HG03558 (cell line): ENCODE results near the gene CHADL.

Experiments used
- ATAC-seq: cut with Tn5 transposase; IDR thresholded peaks from one replicate; pipeline ENCODE4 v1.9.1; 2021; ENCODE audit warnings: moderate number of reproducible peaks; ENCODE audit not compliant: unreplicated experiment; ENCODE audit errors: extremely low read depth

CHADL gene, protein sequence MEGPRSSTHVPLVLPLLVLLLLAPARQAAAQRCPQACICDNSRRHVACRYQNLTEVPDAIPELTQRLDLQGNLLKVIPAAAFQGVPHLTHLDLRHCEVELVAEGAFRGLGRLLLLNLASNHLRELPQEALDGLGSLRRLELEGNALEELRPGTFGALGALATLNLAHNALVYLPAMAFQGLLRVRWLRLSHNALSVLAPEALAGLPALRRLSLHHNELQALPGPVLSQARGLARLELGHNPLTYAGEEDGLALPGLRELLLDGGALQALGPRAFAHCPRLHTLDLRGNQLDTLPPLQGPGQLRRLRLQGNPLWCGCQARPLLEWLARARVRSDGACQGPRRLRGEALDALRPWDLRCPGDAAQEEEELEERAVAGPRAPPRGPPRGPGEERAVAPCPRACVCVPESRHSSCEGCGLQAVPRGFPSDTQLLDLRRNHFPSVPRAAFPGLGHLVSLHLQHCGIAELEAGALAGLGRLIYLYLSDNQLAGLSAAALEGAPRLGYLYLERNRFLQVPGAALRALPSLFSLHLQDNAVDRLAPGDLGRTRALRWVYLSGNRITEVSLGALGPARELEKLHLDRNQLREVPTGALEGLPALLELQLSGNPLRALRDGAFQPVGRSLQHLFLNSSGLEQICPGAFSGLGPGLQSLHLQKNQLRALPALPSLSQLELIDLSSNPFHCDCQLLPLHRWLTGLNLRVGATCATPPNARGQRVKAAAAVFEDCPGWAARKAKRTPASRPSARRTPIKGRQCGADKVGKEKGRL

DNA sequence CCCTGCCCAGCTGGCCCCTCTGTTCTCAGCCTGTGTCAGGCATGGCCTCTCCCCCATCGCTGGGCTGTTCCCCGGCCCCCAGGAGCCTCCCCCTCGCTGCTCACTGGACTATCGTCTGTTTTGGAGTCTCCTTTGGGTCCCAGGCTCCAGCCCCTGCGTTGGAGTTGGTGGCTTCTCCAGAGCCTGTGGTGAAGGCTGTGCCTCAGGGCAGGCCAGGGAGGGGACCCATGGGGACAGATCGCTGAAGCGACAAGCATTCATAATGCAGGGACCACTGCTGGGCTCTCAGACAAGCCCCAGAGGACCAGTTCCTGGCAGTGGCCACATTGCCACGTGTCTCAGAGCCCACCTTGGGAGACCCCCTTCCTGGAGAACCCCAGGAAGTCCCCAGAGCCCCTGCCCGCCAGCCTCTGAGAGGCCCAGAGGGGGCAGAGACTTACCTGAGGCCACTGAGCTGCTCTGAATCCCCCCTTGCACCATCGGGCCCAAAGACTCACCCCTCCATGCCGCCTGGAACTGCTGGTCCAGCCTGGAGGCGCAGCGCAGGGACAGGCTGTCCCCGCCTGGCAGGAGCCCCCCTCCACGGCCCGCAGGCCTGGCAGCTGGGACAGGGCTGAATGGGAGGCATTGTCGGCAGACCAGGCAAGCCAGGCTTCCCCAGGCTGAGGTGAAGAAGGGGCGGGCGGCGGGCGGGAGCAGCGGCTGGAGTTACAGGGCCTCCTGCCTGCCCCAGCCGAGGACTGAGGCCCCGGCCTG lies at the start of gene CHADL:
Gene CHADL, minus strand, starts transcription at position 555 of the 756 bp plus-strand sequence. Its CDS starts 50 bp downstream, at position 505.
- no peak for ATAC-seq

- no peak for ATAC-seq
These were observed 48.9 kb upstream of the CHADL start for GRCh38 chr22:41289671-41290070.

GRCh38 chr22:41288245-41288946 lies 47.7 kb upstream of the CHADL start:
- no peak for ATAC-seq

GRCh38 chr22:41286639-41287091 lies 45.9 kb upstream of the CHADL start:
- ATAC-seq: peak; percentile 3

DNA sequence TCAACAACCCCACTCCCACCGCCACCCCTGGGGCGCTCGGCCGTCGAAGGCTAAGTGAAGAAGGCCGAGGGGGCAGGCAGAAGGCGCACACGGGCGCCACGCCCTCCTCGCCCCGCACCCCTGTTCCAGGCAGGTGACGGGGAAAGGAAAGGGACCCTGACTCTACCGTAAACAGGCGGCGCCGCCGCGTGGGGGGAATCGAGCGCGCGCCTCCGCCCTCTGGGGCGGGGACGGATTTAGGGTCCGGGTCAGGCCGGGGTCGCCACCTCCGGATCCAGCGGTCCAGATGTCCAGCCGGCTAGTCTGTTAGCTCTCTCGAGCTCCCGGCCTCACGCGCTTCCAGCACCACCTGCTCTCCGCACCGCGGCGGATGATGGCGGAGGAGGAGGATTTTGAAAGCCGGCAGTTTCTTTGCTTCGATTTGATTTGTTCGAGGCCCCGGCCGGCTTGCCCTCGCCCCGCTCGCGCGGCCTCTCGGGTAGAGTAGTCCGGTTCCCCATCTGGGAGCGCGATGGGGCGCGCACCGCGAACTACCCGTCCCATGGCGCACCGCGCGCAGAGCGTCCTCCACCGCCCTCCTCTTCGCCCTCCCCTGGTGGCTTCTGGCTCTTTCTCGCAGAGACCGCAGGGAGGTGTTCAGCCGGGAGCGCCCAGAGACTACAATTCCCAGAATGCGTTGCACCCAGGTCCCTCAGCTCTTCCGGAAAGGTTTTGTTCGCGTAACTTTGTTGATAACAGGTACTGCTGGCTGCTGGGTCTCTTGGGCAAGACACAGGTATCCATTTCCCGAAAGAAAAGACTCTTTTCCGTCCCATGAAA lies 45.3 kb upstream of the CHADL start, which contains the start of gene RANGAP1:
Gene RANGAP1, minus strand, starts transcription at position 368 of the 819 bp plus-strand sequence. CDS start 5,143 bp downstream, outside the sequence.
- ATAC-seq: peak; percentile 82

DNA sequence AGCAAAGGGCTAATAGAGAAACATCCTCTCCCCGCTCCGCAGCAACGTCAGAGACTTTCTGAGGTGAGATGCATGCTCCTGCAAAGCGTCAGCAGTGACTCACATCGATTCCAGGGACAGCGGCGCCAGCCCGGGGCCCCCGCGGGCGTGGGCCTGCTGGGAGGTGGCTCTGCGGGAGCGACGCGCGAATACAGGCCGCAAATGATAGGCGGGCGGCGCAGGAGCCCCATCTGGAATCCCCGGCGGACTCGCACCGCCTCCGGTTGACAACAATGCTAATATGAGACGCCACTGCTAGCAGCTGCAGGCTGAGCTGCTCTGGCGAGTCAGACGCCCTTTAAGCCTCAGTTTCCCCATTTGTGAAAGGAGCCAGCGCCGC lies 44.7 kb upstream of the CHADL start:
- no peak for ATAC-seq

DNA sequence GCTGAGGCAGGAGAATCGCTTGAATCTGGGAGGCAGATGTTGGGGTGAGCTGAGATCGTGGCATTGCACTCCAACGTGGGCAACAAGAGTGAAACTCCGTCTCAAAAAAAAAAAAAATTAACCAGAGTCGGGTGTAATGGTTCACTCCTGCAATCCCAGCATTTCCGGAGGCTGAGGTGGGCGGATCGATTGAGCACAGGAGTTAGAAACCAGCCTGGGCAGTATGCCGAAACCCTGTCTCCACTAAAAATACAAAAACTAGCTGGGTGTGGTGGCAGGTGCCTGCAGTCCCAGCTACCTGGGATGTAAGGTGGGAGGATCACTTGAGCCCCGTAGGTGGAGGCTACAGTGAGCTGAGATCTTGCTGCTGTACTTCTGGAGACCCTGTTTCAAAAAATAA lies 43.7 kb upstream of the CHADL start:
- no peak for ATAC-seq

GRCh38 chr22:41280854-41281253 lies 40.1 kb upstream of the CHADL start:
- no peak for ATAC-seq

GRCh38 chr22:41280065-41280464 lies 39.3 kb upstream of the CHADL start:
- no peak for ATAC-seq

- no peak for ATAC-seq
These were observed 34.1 kb upstream of the CHADL start for GRCh38 chr22:41274856-41275255.

DNA sequence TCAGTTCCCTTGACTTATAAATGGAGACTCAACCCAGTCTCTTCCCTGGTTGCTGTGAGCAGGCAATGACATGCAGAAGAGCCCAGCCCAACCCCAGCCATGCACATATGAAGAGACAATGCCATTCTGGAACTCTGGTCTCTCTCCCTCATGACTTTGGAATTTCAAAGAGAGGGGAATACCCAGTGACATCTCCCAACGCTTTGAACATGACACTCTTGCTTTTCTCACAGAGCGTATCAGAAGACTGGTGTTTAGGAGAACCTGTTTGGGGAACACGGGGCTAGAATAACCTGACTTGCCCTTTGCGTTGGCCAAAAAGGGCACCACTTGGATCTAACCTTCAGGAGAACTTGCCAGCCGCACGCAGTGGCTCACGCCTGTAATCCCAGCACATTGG lies 32.4 kb upstream of the CHADL start:
- ATAC-seq: no peak

DNA sequence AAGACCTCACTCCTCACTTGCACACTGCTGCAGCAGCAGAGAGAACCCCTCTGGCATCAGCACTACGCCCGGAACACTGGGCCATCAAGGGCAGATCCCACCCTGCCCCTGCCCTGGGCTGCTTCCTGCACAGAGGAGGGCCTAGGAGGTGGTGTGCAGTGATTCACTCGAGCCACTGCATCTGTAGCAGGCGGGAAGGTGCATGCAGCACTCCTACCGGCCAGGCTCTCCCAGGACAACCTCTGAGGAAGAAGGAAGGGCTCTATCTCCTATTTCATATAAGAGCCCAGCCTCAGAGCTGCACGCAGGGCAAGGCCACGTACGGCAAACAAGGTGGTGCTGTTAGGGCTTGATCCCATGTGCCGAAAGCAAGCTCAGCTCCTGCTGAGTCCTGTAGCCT lies 31.1 kb upstream of the CHADL start:
- no peak for ATAC-seq

DNA sequence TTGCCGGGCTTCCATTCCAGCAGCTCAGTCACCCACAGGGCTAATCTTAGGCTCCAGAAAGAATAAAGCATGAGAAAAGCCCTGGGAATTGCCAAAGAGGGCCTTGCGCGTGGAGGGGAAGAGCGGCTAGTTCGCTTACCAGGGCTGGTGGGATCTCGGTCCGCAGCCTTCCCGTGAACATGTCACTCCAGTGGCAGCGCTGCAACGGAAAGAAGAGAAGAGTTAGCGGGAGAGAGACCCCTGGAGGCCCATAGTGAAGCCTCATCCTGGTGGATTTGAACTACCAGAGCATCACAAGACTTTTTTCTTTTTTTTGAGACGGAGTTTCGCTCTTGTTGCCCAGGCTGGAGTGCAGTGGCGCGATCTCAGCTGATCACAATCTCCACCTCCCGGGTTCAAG lies 27.2 kb upstream of the CHADL start:
- no peak for ATAC-seq

DNA sequence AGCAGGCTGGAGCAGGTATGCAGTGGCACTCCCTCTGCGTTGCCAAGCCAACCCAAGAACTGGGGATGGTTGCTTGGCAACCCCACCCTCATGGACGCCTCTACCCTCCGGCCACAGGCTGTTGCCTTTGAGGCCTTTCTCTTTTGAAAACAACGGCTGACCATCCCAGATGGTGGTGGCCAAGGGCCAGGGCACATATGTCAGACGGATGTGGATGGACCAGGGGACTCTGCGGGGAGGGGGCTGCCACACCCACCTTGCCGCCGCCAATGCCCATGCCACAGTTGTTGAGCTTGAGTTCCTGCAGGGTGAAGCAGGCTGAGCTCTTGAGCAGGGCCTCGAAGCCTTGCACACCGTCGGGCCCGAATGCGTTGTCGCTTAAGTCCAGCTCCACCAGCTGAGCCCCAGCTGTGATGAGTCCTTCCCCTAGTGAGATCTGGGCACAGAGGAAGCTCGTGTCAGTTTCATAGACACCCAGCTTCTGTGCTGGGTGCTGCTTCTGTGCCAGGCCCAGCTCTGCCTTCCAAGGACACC lies 23.7 kb upstream of the CHADL start:
- no peak for ATAC-seq

GRCh38 chr22:41263704-41264103 lies 23.0 kb upstream of the CHADL start:
- ATAC-seq: no peak

- ATAC-seq: no peak
These were observed 21.6 kb upstream of the CHADL start for GRCh38 chr22:41262250-41262765.

DNA sequence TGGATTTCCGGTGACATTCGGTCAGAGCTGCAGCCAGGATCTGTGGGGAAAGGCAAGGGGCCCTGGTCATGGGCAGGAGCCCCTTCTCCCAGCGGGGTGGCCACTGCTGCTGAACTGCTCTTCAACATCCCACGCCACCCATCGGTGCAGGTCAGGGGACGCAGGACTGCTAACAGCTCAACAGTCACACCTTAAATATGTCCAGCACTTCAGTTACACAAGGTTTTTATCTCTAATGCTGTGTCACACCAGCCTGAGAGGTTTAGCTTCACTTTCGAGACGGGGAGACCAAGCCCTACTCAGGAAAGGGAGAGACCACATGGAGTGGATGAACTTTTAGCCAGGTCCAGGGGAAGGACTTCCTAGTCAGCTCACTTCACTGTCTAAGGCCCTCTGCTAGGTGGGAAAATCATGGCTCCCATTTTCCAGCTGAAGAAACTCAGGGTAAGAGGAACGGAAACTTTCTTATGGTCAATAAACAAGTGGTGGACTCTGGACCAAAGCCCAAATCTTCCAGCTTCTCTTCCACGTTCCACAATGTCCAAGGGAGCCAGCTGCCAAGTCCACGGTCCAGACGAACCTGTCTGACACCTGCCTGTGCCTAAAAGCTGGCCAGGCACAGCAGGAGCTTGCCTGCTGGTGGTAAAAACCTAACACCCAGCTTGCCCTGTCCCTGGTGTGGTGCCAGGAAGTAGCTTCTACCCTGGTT lies 21.0 kb upstream of the CHADL start:
- no peak for ATAC-seq

- no peak for ATAC-seq
These were observed 20.1 kb upstream of the CHADL start for GRCh38 chr22:41260871-41261270.
